Activated CD4-positive, alpha-beta memory T cell treated with anti-CD3 and anti-CD28 coated beads for 36 hours (primary cell): Measurements from ENCODE around the gene THADA. TPM values are rescaled to one million over a fixed set of nuclear protein-coding genes. Genes with fewer than 3 reads are reported as not detected.

Source experiments
- CTCF ChIA-PET: fragments of 350-600 bp; sonication (Branson Sonifier 250); formaldehyde crosslinking; loops from one replicate; lab custom pipeline; 2021; ENCODE audit warnings: antibody characterized with exemption, inconsistent platforms; lab: Charles Lee
- POLR2A ChIA-PET: fragments of 350-600 bp; sonication (Branson Sonifier 250); formaldehyde crosslinking; loops from one replicate; lab custom pipeline; 2021; ENCODE audit warnings: antibody characterized with exemption; lab: Charles Lee
- DNase-seq: peaks from one replicate; pipeline ENCODE4 v3.0.0-alpha.2; 2020
- H3K27ac Mint-ChIP-seq: one replicate; pipeline ENCODE4 v1.8.0; 2021; ENCODE audit warnings: mixed read lengths
- H3K27me3 Mint-ChIP-seq: one replicate; pipeline ENCODE4 v1.8.0; 2021; ENCODE audit warnings: mixed read lengths
- H3K36me3 Mint-ChIP-seq: one replicate; pipeline ENCODE4 v1.8.0; 2021; ENCODE audit warnings: mixed read lengths
- H3K4me1 Mint-ChIP-seq: one replicate; pipeline ENCODE4 v1.8.0; 2021; ENCODE audit warnings: low read depth, mixed read lengths
- H3K4me3 Mint-ChIP-seq: one replicate; pipeline ENCODE4 v1.8.0; 2021; ENCODE audit warnings: mild to moderate bottlenecking, mixed read lengths
- H3K9me3 Mint-ChIP-seq: one replicate; pipeline ENCODE4 v1.8.0; 2021; ENCODE audit warnings: mixed read lengths
- intact Hi-C: fragments of 100-400 bp; cut with micrococcal nuclease; formaldehyde crosslinking; loops from one replicate; pipeline ENCODE4 v1.15.1; 2023
- total RNA-seq, 2 experiments: library from RNA; stranded (reverse); gene quantifications; one replicate each; pipeline ENCODE4 v1.2.3, GENCODE V29; 2021

Gene THADA
- total RNA-seq, 2 experiments from 2014 or later: 39.0 to 46.6 TPM

GRCh38 chr2:43461453-43462073 is 134.3 kb downstream of the THADA start:
- Mint-ChIP-seq H3K4me1 (no peaks in the 10 kb centered on the region), H3K4me3 (no peak overlapping the region), H3K27me3 (no peaks in the 10 kb centered on the region), H3K36me3 (peaks cover 14% of the 10 kb centered on the region), H3K27ac (no peak overlapping the region), H3K9me3 (no peaks in the 10 kb centered on the region)
- CTCF ChIA-PET: interaction anchor here (0.6 to 1.4 kb wide), 2 partner anchors 23 to 149 kb away, joined by 3 to 4 read pairs; no protein-coding TSS in a partner anchor
- intact Hi-C loops: no loop called here
- DNase-seq: no peak
- POLR2A ChIA-PET: no interaction called here

GRCh38 chr2:43460611-43461365 is 135.1 kb downstream of the THADA start:
- H3K4me1 Mint-ChIP-seq: no peaks in the 10 kb centered on the region
- intact Hi-C loops: no loop called here
- no peak overlapping the region for H3K4me3 Mint-ChIP-seq
- H3K27me3 Mint-ChIP-seq: no peaks in the 10 kb centered on the region
- H3K36me3 Mint-ChIP-seq: peaks cover 11% of the 10 kb centered on the region
- ChIA-PET POLR2A (no interaction called here), CTCF (interaction anchor here (0.6 to 1.4 kb wide), 2 partner anchors 23 to 150 kb away, joined by 3 to 4 read pairs; no protein-coding TSS in a partner anchor)
- no peak for DNase-seq
- H3K9me3 Mint-ChIP-seq: no peaks in the 10 kb centered on the region
- no peak overlapping the region for H3K27ac Mint-ChIP-seq

DNA sequence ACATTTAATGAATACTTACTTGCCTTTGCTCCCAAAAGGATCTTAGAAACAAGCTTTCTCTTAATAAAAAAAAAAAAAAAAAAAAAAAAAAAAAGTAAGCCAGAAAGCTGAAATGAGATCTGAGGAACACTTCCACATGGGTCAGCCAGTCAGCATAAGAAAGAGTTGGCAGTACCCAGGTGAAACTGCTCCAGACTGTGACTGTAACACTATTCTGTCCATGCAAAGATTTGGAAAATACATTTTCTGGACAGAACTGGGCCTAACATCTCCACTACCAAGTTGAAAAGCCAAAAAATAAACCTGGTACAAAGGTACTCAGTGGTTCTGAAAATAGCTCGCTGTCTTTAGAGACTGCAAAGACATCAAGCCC is 135.7 kb downstream of the THADA start:
- H3K4me3 Mint-ChIP-seq: no peak overlapping the region
- H3K4me1 Mint-ChIP-seq: no peaks in the 10 kb centered on the region
- CTCF ChIA-PET: interaction anchor here (1.4 kb wide), 1 partner anchor 24 kb away, joined by 4 read pairs; no protein-coding TSS in a partner anchor
- intact Hi-C loops: no loop called here
- H3K27me3 Mint-ChIP-seq: no peaks in the 10 kb centered on the region
- H3K36me3 Mint-ChIP-seq: peaks cover 10% of the 10 kb centered on the region
- POLR2A ChIA-PET: no interaction called here
- DNase-seq: no peak
- H3K27ac Mint-ChIP-seq: no peak overlapping the region
- H3K9me3 Mint-ChIP-seq: no peaks in the 10 kb centered on the region

DNA sequence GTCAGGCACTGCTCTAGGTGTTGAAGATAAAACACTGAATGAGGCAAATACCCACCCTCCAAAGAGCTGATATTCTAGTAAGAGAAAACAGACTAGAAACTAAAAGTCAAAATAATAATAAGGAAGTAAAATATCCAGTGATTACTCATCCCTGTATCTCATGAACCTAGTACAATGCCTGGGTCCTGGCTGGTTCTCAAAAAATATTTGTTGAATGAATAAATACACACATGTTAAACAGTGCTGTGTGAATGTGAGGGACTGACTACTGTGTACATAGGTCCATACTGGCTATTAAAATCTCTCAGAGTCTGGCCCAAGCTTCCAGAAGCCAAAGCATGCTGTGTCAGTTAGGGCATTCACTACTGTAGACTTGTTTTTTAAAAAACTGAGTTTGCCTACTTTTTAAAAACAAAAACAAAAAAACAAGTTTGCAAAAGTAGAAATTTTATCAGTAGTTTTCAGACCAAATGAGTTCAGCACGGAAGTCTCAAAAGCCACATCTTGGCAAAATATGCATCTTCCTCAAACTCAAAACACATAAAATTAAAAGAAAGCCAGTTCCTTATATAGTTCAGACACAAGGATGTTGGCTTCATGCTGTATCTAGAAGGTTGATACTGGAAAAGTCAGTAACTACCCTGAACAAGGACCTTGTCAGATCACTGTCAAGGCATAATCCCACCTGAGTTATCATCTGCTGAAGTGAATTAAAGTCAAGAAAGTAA is 136.2 kb downstream of the THADA start:
- ChIA-PET CTCF (no interaction called here), POLR2A (no interaction called here)
- H3K27ac Mint-ChIP-seq: no peak overlapping the region
- no peak for DNase-seq
- intact Hi-C loops: no loop called here
- no peaks in the 10 kb centered on the region for H3K4me1 Mint-ChIP-seq
- H3K36me3 Mint-ChIP-seq: peaks cover 10% of the 10 kb centered on the region
- H3K27me3 Mint-ChIP-seq: no peaks in the 10 kb centered on the region
- no peak overlapping the region for H3K4me3 Mint-ChIP-seq
- no peaks in the 10 kb centered on the region for H3K9me3 Mint-ChIP-seq

DNA sequence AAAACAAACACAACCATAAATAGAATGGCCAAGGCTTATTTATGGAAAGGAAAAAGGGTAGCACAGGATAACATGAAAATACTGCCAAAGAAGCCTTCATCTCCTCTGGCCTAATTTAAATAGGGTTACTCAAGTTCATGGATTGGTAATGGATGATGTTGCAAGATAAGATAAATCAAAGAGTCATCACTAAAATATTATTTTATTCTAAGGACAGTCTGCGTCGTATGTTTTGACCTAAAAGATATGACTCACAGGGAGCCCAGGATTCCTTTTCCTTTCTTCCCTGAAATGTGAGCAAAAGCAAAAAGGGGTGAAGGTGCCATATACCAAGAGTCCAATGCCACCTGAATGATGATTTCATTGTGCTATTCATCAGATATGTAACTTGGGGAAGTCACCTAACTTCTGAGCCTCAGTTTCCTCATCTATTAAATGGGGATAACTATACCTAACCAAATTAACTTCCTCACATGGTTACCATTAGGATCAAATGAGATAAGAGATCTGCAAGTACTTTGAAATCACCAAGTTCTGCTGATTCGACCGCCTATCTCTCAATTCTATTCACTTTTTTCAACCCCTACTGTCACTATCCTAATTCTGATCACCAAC is 137.7 kb downstream of the THADA start:
- no peak for DNase-seq
- peaks cover 8% of the 10 kb centered on the region for H3K36me3 Mint-ChIP-seq
- no peak overlapping the region for H3K27ac Mint-ChIP-seq
- no peak overlapping the region for H3K4me3 Mint-ChIP-seq
- no peaks in the 10 kb centered on the region for H3K4me1 Mint-ChIP-seq
- ChIA-PET CTCF (no interaction called here), POLR2A (no interaction called here)
- no peaks in the 10 kb centered on the region for H3K9me3 Mint-ChIP-seq
- intact Hi-C loops: no loop called here
- H3K27me3 Mint-ChIP-seq: no peaks in the 10 kb centered on the region

GRCh38 chr2:43455731-43456642 is 139.9 kb downstream of the THADA start:
- Mint-ChIP-seq H3K27me3 (no peaks in the 10 kb centered on the region), H3K9me3 (no peaks in the 10 kb centered on the region), H3K4me1 (peaks cover 3% of the 10 kb centered on the region), H3K27ac (no peak overlapping the region), H3K36me3 (peaks cover 20% of the 10 kb centered on the region), H3K4me3 (no peak overlapping the region)
- no peak for DNase-seq
- CTCF ChIA-PET: no interaction called here
- POLR2A ChIA-PET: no interaction called here
- intact Hi-C loops: no loop called here

DNA sequence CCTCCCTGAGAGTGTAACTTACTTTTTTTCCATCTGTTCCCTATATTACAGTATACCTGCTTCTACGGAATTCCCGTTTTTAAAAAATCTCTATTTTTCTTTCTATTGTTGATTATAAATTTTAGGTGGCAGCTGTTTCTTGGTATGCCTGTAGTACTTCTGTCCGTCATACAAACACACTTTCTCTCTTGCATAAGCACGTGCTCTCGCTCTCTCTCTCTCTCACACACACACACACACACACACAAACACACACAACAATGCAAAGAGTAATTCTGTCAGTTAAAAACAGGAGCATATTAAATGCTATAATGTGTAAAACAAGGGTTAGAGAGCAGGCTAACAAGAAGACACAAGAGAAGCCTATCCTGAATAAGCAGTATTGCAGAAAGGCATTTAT is 140.5 kb downstream of the THADA start:
- POLR2A ChIA-PET: no interaction called here
- CTCF ChIA-PET: interaction anchor here (1.0 kb wide), 1 partner anchor 29 kb away, joined by 3 read pairs; no protein-coding TSS in a partner anchor
- intact Hi-C loops: no loop called here
- Mint-ChIP-seq H3K9me3 (no peaks in the 10 kb centered on the region), H3K36me3 (peaks cover 19% of the 10 kb centered on the region), H3K27me3 (no peaks in the 10 kb centered on the region), H3K4me3 (no peak overlapping the region), H3K27ac (no peak overlapping the region), H3K4me1 (peaks cover 3% of the 10 kb centered on the region)
- DNase-seq: no peak

- Mint-ChIP-seq H3K9me3 (no peaks in the 10 kb centered on the region), H3K27me3 (no peaks in the 10 kb centered on the region), H3K27ac (no peak overlapping the region), H3K4me1 (peaks cover 3% of the 10 kb centered on the region), H3K4me3 (no peak overlapping the region), H3K36me3 (peaks cover 21% of the 10 kb centered on the region)
- intact Hi-C loops: no loop called here
- DNase-seq: no peak
- CTCF ChIA-PET: interaction anchor here (1.0 kb wide), 1 partner anchor 29 kb away, joined by 3 read pairs; no protein-coding TSS in a partner anchor
- POLR2A ChIA-PET: no interaction called here
Measured at GRCh38 chr2:43454791-43455190, 141.0 kb downstream of the THADA start.

- POLR2A ChIA-PET: no interaction called here
- H3K9me3 Mint-ChIP-seq: no peaks in the 10 kb centered on the region
- intact Hi-C loops: no loop called here
- H3K27me3 Mint-ChIP-seq: no peaks in the 10 kb centered on the region
- CTCF ChIA-PET: no interaction called here
- H3K4me3 Mint-ChIP-seq: no peak overlapping the region
- H3K36me3 Mint-ChIP-seq: peaks cover 27% of the 10 kb centered on the region
- H3K27ac Mint-ChIP-seq: no peak overlapping the region
- H3K4me1 Mint-ChIP-seq: peaks cover 3% of the 10 kb centered on the region
- no peak for DNase-seq
Measured at GRCh38 chr2:43453179-43454170, 142.4 kb downstream of the THADA start.

DNA sequence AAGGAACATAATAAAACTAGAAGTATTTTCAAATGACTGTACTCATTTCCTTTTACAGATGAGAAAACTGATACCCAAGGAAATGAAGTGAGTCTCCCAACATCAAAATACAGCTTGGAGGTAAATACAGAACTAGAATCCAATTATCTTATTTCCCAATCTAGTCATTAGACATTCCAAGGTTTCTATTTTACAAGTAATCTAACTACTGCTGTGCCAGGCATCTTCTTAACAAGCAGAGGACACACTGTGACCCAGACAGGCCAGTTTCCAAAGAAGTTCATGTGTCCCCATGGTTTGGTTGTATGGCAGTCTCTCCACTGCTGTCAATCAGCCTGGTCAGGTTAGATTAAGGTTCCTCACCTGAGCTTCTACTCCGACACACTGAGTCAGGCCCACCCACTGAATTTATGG is 143.5 kb downstream of the THADA start:
- no peaks in the 10 kb centered on the region for H3K9me3 Mint-ChIP-seq
- ChIA-PET POLR2A (no interaction called here), CTCF (interaction anchor here (0.7 kb wide), 1 partner anchor 134 kb away, joined by 3 read pairs; no protein-coding TSS in a partner anchor)
- no peaks in the 10 kb centered on the region for H3K27me3 Mint-ChIP-seq
- H3K4me1 Mint-ChIP-seq: peaks cover 3% of the 10 kb centered on the region
- H3K4me3 Mint-ChIP-seq: no peak overlapping the region
- no peak for DNase-seq
- intact Hi-C loops: no loop called here
- no peak overlapping the region for H3K27ac Mint-ChIP-seq
- H3K36me3 Mint-ChIP-seq: peaks cover 27% of the 10 kb centered on the region
